ENCODE data around the gene PLEKHD1.

The PLEKHD1 gene

GRCh38 chr14:69558774-69559173, 74.2 kb downstream of the PLEKHD1 start:
- TF ChIP-seq CTCF (IDR thresholded peaks at IDR 0.05; ENCODE audit: low read length, missing control alignments): no peak
- no peak overlapping the region for H3K4me3 ChIP-seq (replicated peaks; ENCODE audit: low read depth, low read length)
- DNase-seq (ENCODE audit: low read depth): no peak

DNA sequence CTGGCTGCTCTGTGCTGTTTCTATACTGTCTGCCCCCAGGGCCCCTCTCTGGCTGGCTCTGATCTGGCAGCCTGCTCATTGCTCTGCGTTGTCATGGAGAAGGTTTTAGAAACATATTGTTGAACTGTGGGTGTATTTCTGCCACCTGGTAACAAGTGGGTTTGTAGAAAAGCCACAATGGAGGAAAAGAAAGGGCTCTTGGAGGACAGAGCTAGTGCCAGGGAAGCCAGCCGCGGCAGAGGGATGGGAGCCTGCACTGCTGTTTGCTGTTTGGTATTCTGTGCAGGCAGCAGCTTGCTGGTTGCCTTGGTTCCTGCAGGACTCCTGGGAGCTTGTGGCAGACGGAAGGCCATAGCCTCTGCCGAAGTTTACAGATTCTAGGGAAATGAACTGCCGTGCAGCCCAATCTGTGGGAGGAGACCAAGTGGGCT, 75.1 kb downstream of the PLEKHD1 start:
- DNase-seq (ENCODE audit: low read depth): no peak
- TF ChIP-seq CTCF (IDR thresholded peaks at IDR 0.05; ENCODE audit: low read length, missing control alignments): no peak

DNA sequence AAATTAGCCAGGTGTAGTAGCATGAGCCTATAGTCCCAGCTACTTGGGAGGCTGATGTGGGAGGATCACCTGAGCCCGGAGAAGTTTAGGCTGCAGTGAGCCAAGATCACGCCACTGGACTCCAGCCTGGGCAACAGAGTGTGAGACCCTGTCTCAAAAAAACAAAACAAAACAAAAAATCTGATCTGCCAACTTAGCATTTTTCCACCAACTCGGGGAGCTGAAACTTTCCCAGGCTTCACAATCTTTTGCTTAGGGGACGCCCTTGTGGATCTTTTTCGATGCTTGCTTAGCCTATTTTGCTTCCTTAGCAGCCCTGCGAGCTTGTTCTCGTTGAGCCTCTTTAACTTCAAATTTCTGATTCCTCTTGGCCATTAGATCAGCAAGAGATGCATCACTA, 76.3 kb downstream of the PLEKHD1 start:
- no peak overlapping the region for H3K4me3 ChIP-seq (replicated peaks; ENCODE audit: low read depth, low read length)
- DNase-seq (ENCODE audit: low read depth): no peak
- no peak for TF ChIP-seq CTCF (IDR thresholded peaks at IDR 0.05; ENCODE audit: low read length, missing control alignments)

More for the DNA sequence above, 75.1 kb downstream of the PLEKHD1 start:
- H3K4me3 ChIP-seq (replicated peaks; ENCODE audit: low read depth, low read length): no peak overlapping the region

GRCh38 chr14:69561893-69562292, 77.4 kb downstream of the PLEKHD1 start:
- no peak overlapping the region for H3K4me3 ChIP-seq (replicated peaks; ENCODE audit: low read depth, low read length)
- TF ChIP-seq CTCF (IDR thresholded peaks at IDR 0.05; ENCODE audit: low read length, missing control alignments): no peak
- DNase-seq (ENCODE audit: low read depth): no peak

GRCh38 chr14:69567563-69567962, 83.0 kb downstream of the PLEKHD1 start:
- no peak for DNase-seq (ENCODE audit: low read depth)
- no peak overlapping the region for H3K4me3 ChIP-seq (replicated peaks; ENCODE audit: low read depth, low read length)
- no peak for TF ChIP-seq CTCF (IDR thresholded peaks at IDR 0.05; ENCODE audit: low read length, missing control alignments)

DNA sequence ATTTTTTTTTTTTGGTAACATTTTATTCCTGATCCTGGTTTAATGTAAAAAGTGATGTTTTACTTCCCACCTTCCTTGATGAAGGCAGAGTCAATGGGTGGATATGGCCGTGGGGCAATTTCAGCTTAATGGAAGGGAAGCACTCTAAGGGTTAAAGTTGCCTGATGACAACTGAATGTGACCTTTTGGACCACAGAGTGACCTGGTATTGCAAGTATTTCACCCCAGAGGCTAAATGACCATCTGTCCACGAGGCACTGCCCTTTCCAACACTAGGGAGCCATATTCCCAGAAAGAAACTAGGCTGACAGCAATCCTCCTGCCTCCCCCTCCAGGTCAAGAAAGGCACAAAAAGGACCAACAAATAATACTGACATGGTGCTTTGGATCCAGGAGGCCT, 85.3 kb downstream of the PLEKHD1 start:
- no peak for DNase-seq (ENCODE audit: low read depth)
- no peak overlapping the region for H3K4me3 ChIP-seq (replicated peaks; ENCODE audit: low read depth, low read length)
- no peak for TF ChIP-seq CTCF (IDR thresholded peaks at IDR 0.05; ENCODE audit: low read length, missing control alignments)

DNA sequence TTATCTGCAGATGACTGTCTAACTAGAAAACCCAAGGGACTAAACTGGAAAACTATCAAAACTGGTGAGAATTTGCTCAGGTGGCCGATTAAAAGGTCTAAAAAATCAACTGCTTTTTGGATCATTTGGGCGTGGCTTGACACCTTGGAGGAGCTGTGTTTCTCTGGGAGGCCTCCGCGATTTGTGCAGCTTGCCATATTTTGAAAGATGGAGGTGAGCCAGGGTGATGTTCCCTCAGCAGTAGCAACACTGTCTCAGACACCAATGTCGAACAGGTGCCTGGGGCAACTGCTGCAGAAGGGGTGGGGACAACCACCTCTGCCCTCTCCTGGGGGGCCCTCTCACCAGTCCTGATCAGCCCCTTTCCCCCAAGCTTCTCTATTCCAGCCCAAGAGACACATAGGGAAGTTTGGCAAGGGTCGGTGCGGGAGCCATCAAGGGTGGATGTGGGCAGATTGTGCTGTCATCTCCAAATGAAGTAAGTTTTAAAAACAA, 86.4 kb downstream of the PLEKHD1 start:
- H3K4me3 ChIP-seq (replicated peaks; ENCODE audit: low read depth, low read length): no peak overlapping the region
- TF ChIP-seq CTCF (IDR thresholded peaks at IDR 0.05; ENCODE audit: low read length, missing control alignments): no peak
- DNase-seq (ENCODE audit: low read depth): no peak

All from fibroblast of pulmonary artery (primary cell).